GM18499 (cell line): ENCODE data around the gene RASA2.
"Not testable (repeated sequence)": the region's sequence is repeated elsewhere in the genome, so short reads cannot be mapped to it uniquely, and the experiment has no call there.

Experiments used
- ATAC-seq: cut with Tn5 transposase; IDR thresholded peaks from one replicate; pipeline ENCODE4 v1.9.1; 2021; ENCODE audit warnings: moderate number of reproducible peaks; ENCODE audit not compliant: insufficient read depth, unreplicated experiment

RASA2 gene

DNA sequence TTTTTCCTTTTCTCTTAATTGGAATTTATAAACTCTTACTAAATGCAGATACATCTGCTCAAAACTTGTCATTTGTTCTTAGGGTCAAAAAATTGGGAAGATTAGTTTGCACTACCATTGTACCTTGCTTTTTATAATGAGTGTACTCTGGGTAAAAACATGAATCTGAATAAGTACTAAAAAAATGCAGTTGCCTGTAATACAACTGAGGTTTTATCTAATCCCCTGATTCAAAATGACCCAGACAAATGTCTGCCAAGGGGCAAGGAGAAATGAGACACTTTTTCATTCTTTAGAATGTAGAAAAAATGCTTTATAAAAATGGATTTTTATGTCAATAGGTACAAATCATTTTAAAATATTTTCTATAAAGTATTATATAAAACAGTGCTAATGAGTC, 42.4 kb downstream of the RASA2 start:
- ATAC-seq = no peak

DNA sequence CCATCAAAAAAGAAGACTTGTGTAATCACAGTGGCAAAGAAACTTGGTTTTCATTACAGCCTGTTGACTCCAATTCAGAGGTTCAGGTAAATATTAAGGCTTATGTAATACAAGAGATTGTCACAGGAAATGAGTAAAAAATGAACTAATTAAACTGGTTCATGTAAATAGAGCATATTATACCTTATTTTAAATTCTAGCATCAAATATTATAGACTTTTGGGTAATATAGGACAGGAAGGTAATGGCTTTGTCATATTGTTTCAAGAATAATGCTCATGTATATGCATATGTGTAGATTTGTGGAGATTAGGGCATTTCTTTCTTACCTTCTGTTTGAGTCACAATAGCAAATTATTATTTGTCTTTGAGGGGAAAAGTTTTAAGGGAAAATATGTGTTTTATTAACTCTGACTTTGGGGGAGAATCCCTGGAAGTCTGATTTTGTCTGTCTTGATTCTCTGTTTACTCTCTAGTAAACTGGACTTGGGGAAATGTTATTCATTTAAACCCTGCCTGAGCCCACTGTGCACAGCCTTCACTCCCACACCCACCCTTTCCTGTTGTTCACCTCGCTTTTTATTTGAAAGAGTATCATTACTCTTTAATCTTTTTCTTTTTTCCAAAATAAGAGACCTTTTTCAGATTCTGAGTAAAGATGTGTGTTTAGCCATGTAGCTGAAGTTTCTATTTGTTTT, 43.0 kb downstream of the RASA2 start:
- ATAC-seq = no peak

DNA sequence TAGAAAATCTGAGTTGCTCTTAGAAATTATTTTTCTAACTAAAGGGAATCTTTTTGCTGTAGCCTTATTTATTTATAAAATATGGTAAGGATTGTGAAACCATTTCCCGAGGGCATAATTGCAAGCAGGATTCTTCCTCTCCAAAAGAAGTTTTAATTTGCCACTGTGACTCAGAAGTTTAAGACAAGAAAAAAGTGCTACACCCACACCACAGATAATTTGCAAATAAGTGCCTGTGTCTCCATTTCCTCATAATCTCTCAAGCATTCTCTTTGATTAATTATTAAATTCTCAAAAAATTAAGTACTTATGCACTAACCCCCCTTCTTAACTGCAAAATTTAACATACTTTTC, 43.6 kb downstream of the RASA2 start:
- no peak for ATAC-seq

DNA sequence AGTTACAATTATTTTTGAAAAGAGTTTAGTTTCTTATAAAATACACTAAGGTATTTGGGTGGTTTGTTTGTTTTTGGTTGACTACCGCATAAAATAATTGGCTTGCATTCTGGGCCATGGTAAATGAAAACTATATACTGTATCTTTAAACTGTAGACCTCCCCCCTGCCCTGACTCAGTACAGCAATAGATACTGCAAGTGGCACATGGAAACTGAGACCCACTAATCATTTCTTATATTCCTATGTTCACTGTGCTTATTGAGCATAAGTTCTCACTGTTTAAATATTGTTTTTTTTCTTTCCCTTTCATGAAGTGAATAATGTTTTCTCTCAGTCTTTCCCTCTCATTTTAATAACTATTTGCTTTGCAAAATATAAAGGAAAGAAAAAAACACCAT, 45.8 kb downstream of the RASA2 start:
- ATAC-seq = no peak

DNA sequence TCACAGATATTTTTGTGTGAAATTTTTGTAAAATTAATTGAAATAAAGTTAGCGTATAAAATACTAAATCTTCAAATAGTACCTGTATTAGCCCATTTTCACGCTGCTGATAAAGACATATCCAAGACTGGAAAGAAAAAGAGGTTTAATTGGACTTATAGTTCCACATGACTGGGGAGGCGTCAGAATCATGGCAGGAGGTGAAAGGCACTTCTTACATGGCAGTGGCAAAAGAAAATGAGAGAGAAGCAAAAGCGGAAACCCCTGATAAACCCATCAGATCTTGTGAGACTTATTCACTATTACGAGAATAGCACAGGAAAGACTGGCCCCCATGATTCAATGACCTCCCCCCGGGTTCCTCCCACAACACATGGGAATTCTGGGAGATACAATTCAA, 49.2 kb downstream of the RASA2 start:
- ATAC-seq = not testable (repeated sequence)

DNA sequence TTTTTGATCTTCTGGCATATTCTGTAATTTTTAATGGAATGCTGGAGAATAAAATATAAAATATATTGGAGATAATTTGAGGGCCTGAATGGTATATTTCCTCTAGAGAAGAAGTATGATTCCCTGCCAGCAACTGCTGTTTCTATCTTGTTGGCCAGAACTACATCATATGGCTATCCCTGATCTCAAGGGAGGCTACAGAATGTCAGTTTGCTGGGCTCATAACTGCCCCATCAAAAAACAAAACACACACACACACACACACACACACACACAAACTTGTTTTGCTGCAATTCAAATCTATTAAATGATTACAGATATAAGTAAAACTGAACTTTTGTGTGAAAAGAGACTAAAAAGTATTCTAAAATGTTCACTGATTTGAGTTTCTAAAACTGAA, 51.0 kb downstream of the RASA2 start:
- ATAC-seq = no peak

DNA sequence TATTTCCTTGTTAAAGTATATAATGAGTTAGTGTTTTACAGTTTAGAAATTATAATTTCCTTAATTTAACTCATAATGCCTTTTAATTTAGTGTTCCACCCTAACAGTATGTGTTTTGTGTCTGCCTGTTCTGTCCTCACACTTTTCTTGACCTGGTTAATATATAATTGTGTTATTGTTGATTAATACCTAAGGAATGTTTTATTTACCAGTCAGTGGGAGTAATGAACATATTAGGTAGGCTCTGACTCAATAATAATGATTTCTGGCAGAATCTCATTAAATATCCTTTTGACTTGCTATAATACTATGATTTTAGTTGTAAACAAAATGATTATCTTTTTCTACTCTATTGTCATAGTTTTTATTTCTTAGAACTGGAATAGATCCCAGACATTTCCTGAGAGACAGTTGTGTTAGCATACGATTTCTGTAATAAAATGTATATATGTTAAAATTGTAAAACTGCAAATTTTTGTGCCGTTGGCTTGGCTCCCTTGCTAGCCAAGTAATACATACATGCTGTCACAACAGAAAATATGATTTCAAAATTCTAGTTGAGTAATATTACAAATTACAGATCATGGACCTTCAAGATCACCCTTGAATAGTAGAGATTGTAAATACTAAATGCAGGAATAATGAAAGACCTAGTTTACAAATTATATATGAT, 51.9 kb downstream of the RASA2 start:
- ATAC-seq = no peak

DNA sequence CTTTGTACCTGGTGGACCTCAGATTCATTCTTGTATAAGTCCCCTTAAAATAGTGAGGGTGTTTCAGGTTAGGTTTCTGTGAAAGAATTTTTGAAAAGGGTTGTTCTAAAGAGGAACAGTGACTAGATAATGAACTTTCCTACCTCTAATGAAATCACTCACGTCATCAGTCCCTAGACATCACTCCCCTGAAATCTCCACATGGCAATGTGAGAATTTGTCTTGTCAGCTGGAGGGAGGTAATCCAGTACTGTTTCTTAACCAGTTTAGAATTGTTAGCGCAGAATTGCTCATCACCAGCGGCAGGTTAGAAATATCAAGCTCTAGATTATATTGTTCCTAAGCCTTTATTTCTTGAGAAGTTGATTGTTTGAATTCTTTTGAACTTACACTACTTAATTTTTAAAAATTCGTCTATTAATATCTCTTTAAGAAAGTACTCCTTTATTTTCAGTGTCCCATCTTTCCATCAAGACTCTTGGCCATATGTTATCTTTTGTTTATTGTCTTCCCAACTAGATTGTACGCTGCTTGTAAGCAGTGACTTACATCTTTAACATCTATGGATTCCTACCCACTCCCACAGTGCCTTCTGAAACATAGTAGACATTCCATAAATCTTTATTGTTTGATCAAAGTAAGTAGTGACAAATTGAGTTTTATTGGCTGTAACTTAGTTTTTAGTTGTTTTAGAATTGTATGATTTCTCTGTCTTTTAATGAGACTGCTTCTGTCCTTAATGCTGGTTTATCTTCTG, 52.8 kb downstream of the RASA2 start:
- ATAC-seq = no peak

DNA sequence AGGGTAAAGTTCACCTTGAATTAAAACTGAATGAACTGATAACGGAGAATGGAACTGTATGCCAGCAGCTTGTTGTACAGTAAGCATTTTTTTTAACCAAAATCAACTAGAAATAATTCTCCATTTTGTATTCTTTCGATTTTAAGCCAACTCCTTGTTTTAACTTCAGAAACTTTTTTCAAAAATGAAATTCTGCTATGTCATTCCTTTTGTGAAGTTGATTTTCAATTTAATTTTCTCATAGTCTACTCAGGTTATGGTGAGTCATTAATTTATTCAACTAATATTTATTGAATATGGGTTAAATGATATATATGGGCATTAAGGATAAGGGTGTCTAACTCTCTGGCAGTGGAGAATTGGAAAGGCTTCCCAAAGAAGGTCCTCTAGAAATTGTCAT, 53.7 kb downstream of the RASA2 start:
- no peak for ATAC-seq

DNA sequence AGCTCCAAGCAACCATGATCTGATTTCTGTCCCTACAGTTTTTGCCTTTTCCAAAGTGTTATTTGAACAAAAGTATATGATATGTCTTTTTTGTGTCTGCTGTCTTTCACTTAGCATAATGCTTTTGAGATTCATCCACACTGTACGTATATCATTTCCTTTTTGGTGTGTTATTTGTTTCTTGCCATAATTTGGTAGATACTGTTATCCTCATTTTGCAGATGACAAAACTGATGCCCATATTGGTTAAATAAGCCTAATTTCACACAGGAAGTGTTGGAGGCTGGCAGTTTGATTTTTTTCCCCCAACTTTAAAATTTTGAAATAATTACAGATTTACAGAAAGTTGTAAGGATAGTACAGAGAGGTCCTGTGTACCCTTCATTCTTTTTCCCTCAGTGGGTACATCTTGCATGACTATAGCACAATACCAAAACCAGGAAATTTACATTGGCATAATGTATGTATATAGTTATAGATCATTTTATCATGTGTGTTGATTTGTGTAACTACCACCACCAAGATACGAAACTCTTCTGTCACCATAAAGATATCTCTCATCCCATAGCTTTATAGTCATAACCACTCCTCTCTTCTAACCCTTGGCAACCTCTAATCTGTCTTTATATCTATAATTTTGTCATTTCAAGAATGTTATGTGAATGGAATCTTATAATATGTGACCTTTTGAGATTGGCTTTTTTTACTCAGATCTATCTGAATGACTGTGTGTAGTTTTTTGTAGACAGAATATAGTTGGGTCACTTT, 55.6 kb downstream of the RASA2 start:
- ATAC-seq = no peak

DNA sequence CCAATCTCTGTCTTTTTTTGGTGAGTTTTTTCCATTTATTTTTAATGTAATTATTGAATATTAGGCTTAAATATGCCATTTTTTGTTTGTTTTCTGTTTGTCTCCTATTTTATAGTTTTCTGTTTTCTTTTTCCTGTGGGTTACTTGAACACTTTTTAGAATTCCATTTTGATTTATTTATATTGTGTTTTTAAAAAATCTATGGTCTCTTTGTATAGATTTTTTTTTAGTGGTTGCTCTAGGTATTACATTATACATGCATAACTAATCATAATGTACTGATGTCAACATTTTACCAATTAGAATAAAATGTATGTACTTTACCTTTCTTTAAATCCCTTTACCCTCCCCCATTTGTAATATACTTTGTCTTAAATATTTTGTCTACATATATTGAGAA, 56.2 kb downstream of the RASA2 start:
- no peak for ATAC-seq

DNA sequence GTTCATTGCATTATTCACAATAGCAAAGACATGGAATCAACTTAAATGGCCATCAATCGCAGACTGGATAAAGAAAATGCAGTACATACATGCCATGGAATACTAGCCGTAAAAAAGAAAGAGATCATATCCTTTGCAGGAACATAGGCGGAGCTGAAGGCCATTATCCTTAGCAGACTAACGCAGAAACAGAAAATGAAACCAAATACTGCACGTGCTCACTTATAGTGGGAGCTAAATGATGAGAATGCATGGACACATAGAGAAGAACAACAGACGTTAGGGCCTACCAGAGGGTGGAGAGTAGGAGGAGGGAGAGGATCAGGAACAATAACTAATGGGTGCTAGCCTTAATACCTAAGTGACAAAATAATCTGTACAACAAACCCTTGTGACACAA, 57.9 kb downstream of the RASA2 start:
- ATAC-seq = no peak

DNA sequence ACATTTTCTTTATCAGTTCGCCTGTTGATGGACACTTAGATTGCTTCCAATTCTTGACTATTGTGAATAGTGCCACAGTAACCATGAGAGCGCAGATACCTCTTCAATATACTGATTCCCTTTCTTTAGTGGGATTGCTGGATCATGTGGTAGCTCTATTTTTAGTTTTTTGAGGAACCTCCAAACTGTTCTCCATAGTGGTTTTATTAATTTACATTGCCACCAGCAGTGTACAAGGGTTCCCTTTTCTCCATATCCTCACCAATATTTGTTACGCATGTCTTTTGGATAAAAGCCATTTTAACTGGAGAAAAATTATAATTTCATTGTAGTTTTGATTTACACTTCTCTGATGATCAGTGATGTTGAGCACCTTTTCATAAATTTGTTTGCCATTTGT, 59.3 kb downstream of the RASA2 start:
- no peak for ATAC-seq

DNA sequence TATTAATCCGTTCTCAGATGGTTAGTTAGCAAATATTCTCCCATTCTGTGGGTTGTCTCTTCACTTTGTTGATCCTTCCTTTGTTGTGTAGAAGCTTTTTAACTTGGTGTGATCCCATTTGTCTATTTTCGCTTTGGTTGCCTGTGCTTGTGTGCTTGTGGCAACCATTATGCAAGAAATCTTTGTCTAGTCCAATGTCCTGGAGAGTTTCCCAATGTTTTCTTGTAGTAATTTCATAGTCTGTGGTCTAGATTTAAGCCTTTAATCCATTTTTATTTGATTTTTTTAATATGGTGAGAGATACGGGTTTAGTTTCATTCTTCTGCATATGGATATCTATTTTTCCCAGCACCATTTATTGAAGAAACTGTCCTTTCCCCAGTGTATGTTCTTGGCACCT, 59.8 kb downstream of the RASA2 start:
- no peak for ATAC-seq

DNA sequence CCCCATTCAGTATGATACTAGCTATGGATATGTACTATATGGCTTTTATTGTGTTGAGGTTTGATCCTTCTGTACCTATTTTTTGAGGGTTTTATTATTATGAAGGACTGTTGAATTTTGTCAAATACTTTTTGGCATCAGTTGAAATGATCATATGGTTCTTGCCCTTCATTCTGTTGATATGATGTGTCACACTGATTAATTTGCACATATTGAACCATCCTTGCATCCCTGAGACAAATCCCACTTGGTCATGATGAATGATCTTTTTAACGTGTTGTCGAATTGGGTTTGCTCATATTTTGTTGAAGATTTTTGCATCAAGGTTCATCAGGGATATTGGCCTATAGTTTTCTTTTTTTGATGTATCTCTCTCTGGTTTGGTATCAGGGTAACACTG, 61.0 kb downstream of the RASA2 start:
- ATAC-seq = no peak

DNA sequence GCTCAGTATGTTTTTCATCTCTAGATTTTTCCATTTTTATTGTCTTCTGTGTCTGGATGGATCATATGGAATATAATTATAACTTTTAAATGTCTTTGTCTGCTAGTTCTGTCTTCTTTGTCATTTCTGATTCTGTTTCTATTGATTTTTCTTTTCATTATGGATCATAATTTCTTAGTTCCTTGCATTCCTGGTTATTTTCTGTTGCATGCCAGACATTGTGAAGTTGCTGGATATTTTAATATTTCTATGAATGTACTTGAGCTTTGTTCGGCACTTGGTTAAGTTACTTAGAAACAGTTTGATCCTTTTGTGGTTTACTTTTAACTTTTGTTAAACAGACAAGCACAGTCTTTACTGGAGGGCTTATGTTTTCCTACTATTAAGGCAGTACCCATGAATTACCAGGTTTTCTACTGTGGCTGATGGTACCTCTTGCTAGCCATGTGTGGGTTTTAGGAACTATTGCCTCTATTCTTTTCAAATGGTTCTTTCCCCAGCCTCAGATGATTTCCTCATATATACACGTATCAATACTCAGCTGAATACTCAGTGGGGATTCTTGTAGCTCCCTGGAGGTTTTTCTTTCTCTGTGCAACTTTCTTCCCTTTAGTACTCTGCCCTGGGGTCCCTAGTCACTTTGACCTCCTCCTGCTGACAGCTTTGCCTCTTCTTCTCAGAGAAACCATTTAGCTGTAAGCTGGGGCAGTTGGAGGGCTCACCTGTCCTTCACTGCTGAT, 64.3 kb downstream of the RASA2 start:
- no peak for ATAC-seq

DNA sequence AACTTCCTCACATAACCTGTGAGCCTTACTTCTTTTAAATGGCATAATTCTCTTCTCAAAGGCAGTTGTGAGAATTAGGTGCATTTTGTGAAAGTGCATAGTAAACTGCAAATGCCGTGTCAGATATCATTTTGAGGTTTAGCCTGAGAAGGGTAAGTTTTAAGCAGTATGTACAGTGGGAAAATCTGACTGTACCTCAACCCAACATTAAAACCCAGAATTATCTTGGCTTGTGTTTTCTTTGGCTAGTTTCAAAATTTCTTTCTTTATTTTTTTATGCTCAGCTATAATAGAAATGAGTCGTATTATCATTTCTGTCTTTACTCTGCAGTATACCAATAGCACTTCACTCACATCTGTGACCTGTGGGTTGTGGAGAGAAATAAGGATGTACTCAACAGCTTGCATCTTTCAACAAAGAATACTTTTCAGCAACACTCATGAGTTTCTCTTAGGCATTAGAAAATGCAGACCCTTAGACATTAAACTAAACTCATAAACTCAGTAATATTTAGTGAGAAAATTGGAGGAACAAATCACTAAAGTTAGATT, 65.7 kb downstream of the RASA2 start:
- ATAC-seq = no peak

DNA sequence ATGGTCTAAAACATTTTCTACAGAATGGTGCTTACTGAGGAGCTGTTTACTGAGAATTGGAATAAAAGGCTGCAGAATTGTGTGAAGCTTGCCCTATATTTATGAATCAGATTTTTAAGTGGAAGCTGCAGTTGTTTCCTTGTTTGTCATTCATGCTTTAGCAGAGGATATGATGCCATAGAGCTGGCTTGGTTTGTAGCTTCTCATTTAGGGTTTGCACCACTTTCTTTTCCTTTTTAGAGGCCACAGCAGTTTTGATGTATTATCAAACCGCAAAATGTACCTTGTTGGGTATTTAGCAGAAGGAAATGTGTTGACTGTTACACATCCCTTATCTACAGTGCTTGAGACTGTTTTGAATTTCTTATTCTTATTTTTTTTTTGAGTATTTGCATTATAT, 66.2 kb downstream of the RASA2 start:
- ATAC-seq = no peak

DNA sequence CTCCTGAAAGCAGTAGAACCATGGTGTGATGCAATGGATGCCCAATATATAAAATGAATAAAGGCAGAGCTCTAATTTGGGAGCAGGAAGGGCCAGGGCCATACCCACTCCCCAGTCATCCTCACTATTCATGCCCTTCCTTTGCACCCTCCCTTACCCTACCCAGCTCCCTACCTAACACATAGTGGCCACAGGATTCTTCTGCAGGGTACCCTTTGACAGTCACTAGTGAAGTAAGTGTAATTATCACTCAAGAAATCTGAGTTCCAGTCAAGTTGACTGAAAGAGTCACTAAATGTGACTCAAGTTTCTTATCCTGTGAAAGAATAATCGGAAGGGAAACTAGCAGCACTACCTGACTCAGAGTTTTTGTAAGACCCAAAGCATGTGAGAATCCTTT, 69.2 kb downstream of the RASA2 start:
- ATAC-seq = no peak
